CD4-positive, alpha-beta T cell treated with Interleukin-17A for 4 hours (primary cell): ENCODE data around the gene GPRIN1.
"Not testable (repeated sequence)": the region's sequence is repeated elsewhere in the genome, so short reads cannot be mapped to it uniquely, and the experiment has no call there.

Source experiments
- DNase-seq: peaks from one replicate; pipeline ENCODE4 v3.0.0-alpha.2; 2020; ENCODE audit warnings: mixed read lengths

Gene GPRIN1

GRCh38 chr5:176620333-176620981 lies 10.5 kb upstream of the GPRIN1 start:
- peak; percentile 28 for DNase-seq

- no peak for DNase-seq
Measured at GRCh38 chr5:176619569-176620332, 9.8 kb upstream of the GPRIN1 start.

GRCh38 chr5:176619203-176619568 lies 9.2 kb upstream of the GPRIN1 start:
- peak; percentile 83 for DNase-seq

- no peak for DNase-seq
Measured at GRCh38 chr5:176618783-176619182, 8.8 kb upstream of the GPRIN1 start.

GRCh38 chr5:176616511-176616910 lies 6.6 kb upstream of the GPRIN1 start:
- DNase-seq = no peak

GRCh38 chr5:176614805-176615478 lies 5.0 kb upstream of the GPRIN1 start:
- no peak for DNase-seq

- no peak for DNase-seq
Measured at GRCh38 chr5:176612855-176613254, 2.9 kb upstream of the GPRIN1 start.

GRCh38 chr5:176612008-176612407 lies 2.1 kb upstream of the GPRIN1 start:
- no peak for DNase-seq

GRCh38 chr5:176611435-176611834 lies 1.5 kb upstream of the GPRIN1 start:
- peak; percentile 72 for DNase-seq

- DNase-seq = no peak
Measured at GRCh38 chr5:176610435-176610773, 448 bp upstream of the GPRIN1 start.

- DNase-seq = no peak
Measured at GRCh38 chr5:176608937-176609723, 826 bp downstream of the GPRIN1 start.

- DNase-seq = no peak
Measured at GRCh38 chr5:176608142-176608705, 1.7 kb downstream of the GPRIN1 start.

GRCh38 chr5:176606875-176607274 lies 3.1 kb downstream of the GPRIN1 start:
- DNase-seq = no peak

- DNase-seq = no peak
Measured at GRCh38 chr5:176606032-176606431, 3.9 kb downstream of the GPRIN1 start.

GRCh38 chr5:176603091-176603490 lies 6.9 kb downstream of the GPRIN1 start:
- DNase-seq = no peak

GRCh38 chr5:176601901-176602482 lies 8.0 kb downstream of the GPRIN1 start:
- DNase-seq = no peak

- not testable (repeated sequence) for DNase-seq
Measured at GRCh38 chr5:176599749-176600430, 10.1 kb downstream of the GPRIN1 start.

GRCh38 chr5:176597417-176598389 lies 12.3 kb downstream of the GPRIN1 start:
- DNase-seq = no peak

GRCh38 chr5:176596689-176597416 lies 13.1 kb downstream of the GPRIN1 start:
- DNase-seq = peak; percentile 81

- no peak for DNase-seq
Measured at GRCh38 chr5:176596069-176596644, 13.8 kb downstream of the GPRIN1 start.
